ENCODE data around the gene TMEM86A.

TMEM86A gene

GRCh38 chr11:18700872-18701271, 2.3 kb downstream of the TMEM86A start:
- no peak for DNase-seq

- DNase-seq = no peak
Observed at GRCh38 chr11:18701614-18702216, 3.1 kb downstream of the TMEM86A start.

- DNase-seq = no peak
Observed at GRCh38 chr11:18703001-18703763, 4.6 kb downstream of the TMEM86A start.

- no peak for DNase-seq
Observed at GRCh38 chr11:18704045-18704645, 5.6 kb downstream of the TMEM86A start.

- DNase-seq = no peak
Observed at GRCh38 chr11:18704698-18705097, 6.1 kb downstream of the TMEM86A start.

- peak; percentile 26 for DNase-seq
Observed at GRCh38 chr11:18705651-18706281, 7.2 kb downstream of the TMEM86A start.

GRCh38 chr11:18706330-18707243, 8.0 kb downstream of the TMEM86A start:
- DNase-seq = peak; percentile 61

- DNase-seq = no peak
Observed at GRCh38 chr11:18707811-18708340, 9.3 kb downstream of the TMEM86A start.

- DNase-seq = no peak
Observed at GRCh38 chr11:18709414-18709813, 10.8 kb downstream of the TMEM86A start.

GRCh38 chr11:18710545-18710944, 12.0 kb downstream of the TMEM86A start:
- no peak for DNase-seq

GRCh38 chr11:18713646-18714442, 15.3 kb downstream of the TMEM86A start:
- DNase-seq = no peak

GRCh38 chr11:18714443-18714780, 15.8 kb downstream of the TMEM86A start:
- no peak for DNase-seq

GRCh38 chr11:18715476-18715875, 16.9 kb downstream of the TMEM86A start:
- no peak for DNase-seq

GRCh38 chr11:18720091-18720807, 21.7 kb downstream of the TMEM86A start:
- no peak for DNase-seq

GRCh38 chr11:18720808-18721560, 22.4 kb downstream of the TMEM86A start:
- peak; percentile 62 for DNase-seq

- peak; percentile 58 for DNase-seq
Observed at GRCh38 chr11:18721561-18722292, 23.1 kb downstream of the TMEM86A start.

- DNase-seq = no peak
Observed at GRCh38 chr11:18722293-18722637, 23.7 kb downstream of the TMEM86A start.

- DNase-seq = no peak
Observed at GRCh38 chr11:18723991-18724390, 25.4 kb downstream of the TMEM86A start.

GRCh38 chr11:18726040-18726439, 27.5 kb downstream of the TMEM86A start, which contains the start of gene IGSF22:
TSS of gene IGSF22 (minus strand) at chr11:18726188. CDS start at chr11:18724236, 1,952 bp downstream.
- no peak for DNase-seq
